ENCODE measurements around the gene ITPRIPL2.

Gene ITPRIPL2

DNA sequence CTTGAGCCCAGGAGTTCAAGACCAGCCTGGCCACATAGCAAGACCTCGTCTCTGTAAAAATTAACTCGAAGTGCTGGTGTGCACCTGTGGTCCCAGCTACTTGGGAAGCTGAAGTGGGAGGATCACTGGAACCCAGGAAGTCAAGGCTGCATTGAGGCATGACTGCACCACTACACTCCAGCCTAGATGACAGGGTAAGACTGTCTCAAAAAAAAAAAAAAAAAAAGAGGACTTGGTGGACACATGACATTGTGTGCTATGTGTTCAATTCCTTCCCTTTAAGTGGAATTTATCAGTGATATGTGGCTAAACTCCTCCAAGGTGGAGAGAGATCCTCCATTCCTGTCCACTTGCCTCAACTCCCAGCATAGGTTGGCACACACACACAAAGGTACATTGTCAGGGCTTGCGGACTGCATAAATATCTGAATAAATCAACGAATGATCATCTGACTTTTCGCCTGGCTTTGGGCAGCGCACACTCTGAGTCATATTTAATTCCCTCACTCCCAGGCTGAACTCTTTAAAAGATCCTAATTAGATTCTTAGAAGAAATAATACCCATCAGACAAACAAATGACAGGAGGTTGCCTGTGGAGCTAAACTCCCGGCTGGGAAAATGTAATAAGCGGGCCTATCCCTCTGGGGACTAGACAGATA lies 29.3 kb downstream of the ITPRIPL2 start:
- TF ChIP-seq POLR2A (IDR thresholded peaks at IDR 0.05; ENCODE audit: extremely low read depth, insufficient read length) = no peak
- no peak for TF ChIP-seq MYC (IDR thresholded peaks at IDR 0.05; ENCODE audit: low read depth, low read length)
- TF ChIP-seq, protein P1, sequence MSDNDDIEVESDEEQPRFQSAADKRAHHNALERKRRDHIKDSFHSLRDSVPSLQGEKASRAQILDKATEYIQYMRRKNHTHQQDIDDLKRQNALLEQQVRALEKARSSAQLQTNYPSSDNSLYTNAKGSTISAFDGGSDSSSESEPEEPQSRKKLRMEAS (IDR thresholded peaks at IDR 0.05; ENCODE audit: low read depth, low read length) = no peak
- TF ChIP-seq, protein P2, sequence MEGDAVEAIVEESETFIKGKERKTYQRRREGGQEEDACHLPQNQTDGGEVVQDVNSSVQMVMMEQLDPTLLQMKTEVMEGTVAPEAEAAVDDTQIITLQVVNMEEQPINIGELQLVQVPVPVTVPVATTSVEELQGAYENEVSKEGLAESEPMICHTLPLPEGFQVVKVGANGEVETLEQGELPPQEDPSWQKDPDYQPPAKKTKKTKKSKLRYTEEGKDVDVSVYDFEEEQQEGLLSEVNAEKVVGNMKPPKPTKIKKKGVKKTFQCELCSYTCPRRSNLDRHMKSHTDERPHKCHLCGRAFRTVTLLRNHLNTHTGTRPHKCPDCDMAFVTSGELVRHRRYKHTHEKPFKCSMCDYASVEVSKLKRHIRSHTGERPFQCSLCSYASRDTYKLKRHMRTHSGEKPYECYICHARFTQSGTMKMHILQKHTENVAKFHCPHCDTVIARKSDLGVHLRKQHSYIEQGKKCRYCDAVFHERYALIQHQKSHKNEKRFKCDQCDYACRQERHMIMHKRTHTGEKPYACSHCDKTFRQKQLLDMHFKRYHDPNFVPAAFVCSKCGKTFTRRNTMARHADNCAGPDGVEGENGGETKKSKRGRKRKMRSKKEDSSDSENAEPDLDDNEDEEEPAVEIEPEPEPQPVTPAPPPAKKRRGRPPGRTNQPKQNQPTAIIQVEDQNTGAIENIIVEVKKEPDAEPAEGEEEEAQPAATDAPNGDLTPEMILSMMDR (IDR thresholded peaks at IDR 0.05; ENCODE audit: low read depth, low read length) = no peak
- no peak for DNase-seq (ENCODE audit: low read depth)
- no peak overlapping the region for H3K4me3 ChIP-seq (ENCODE audit: low read depth, low read length)

DNA sequence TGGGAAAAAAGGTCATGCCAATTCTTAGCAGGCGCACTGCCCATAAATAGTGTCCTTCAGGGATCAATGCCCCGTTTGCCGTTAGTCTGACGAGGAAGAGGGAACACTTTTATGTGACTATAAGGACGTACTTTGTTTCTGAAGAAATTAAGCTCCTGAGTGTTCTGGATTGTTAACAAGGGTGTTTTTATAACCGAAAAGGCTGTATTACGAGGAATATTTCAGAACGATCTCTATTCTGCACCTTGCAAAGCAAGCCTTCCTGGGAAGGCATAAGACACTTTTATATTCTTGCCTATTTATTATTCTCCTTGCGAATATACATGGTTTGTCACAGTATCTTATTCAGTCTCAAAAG lies 29.8 kb downstream of the ITPRIPL2 start:
- no peak for DNase-seq (ENCODE audit: low read depth)
- no peak overlapping the region for H3K4me3 ChIP-seq (ENCODE audit: low read depth, low read length)
- TF ChIP-seq MYC (IDR thresholded peaks at IDR 0.05; ENCODE audit: low read depth, low read length) = no peak

DNA sequence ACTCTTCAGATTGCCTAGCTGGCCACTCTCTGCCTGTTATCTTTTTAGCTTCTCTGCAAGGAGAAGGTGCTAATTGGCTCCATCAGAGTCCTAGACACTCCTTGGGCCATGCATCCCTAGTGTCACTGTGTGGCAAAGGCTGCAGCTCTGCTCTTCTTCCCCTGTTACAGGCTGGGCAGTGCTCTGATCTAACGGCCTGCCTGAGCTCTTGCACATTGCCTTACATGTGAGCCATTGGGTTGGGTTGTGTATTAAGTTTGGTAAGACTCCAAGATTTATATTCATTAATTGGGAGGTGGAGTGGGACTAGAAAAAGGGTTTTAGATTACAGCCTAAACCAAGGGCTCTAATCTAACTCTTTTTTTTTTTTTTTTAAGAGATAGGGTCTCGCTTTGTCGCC lies 31.2 kb downstream of the ITPRIPL2 start:
- no peak overlapping the region for H3K4me3 ChIP-seq (ENCODE audit: low read depth, low read length)
- no peak for DNase-seq (ENCODE audit: low read depth)
- TF ChIP-seq MYC (IDR thresholded peaks at IDR 0.05; ENCODE audit: low read depth, low read length) (no peak), POLR2A (IDR thresholded peaks at IDR 0.05; ENCODE audit: extremely low read depth, insufficient read length) (no peak)
- TF ChIP-seq, protein P2 (IDR thresholded peaks at IDR 0.05; ENCODE audit: low read depth, low read length) = no peak
- TF ChIP-seq, protein P1 (IDR thresholded peaks at IDR 0.05; ENCODE audit: low read depth, low read length) = no peak

DNA sequence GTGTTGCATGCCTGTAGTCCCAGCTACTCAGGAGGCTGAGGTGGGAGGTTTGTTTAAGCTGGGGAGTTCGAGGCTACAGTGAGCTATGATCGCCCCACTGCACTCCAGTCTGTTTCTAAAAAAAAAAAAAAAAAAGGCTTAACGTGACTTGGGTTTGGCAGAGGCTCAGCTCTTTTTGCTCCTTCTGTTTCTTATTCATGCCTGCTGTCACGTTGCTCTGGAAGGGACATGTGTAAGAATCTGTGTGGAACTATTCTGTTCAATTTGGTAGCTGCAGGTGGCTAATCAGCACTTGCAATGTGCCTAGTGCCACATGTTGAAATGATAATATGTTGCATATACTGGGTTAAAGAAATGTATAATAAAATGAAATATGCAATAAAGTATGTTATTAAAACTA lies 33.4 kb downstream of the ITPRIPL2 start:
- no peak for TF ChIP-seq MYC (IDR thresholded peaks at IDR 0.05; ENCODE audit: low read depth, low read length)
- TF ChIP-seq, protein P2 (IDR thresholded peaks at IDR 0.05; ENCODE audit: low read depth, low read length) = no peak
- TF ChIP-seq, protein P1 (IDR thresholded peaks at IDR 0.05; ENCODE audit: low read depth, low read length) = no peak
- no peak for TF ChIP-seq POLR2A (IDR thresholded peaks at IDR 0.05; ENCODE audit: extremely low read depth, insufficient read length)
- no peak for DNase-seq (ENCODE audit: low read depth)
- H3K4me3 ChIP-seq (ENCODE audit: low read depth, low read length) = no peak overlapping the region

DNA sequence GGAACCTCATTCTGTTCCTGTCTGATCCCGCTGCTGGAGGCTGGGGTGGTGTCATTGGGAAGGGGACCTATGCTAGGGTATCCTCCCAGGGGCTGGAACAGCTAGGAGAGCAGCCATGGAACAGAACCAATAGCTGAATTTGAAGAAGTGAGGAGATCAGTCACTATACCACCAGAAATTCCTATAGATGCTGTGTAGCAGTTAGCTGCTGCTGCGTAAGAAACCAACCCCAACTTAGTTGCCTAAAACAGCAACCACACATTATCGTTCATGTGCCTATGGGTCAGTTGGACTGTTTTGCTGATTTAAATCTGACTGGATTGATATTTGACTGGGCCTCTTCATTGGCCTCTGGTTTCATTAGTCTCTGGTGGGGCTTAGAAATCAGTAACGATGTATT lies 33.9 kb downstream of the ITPRIPL2 start:
- TF ChIP-seq, protein P2 (IDR thresholded peaks at IDR 0.05; ENCODE audit: low read depth, low read length) = no peak
- TF ChIP-seq MYC (IDR thresholded peaks at IDR 0.05; ENCODE audit: low read depth, low read length) (no peak), POLR2A (IDR thresholded peaks at IDR 0.05; ENCODE audit: extremely low read depth, insufficient read length) (no peak)
- TF ChIP-seq, protein P1 (IDR thresholded peaks at IDR 0.05; ENCODE audit: low read depth, low read length) = no peak
- no peak overlapping the region for H3K4me3 ChIP-seq (ENCODE audit: low read depth, low read length)
- DNase-seq (ENCODE audit: low read depth) = no peak

DNA sequence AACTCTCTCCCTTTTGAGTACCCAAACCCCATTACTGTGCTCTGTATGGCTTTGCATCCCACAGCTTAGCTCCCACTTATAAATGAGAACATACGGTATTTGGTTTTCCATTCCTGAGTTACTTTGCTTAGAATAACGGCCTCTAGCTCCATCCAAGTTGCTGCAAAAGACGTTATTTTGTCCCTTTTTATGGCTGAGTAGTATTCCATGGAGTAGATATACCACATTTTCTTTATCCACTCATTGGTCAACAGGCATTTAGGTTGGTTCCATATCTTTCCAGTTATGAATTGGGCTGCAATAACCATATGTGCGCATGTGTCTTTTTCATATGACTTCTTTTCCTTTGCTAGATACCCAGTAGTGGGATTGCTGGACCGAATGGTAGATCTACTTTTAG lies 34.4 kb downstream of the ITPRIPL2 start:
- no peak overlapping the region for H3K4me3 ChIP-seq (ENCODE audit: low read depth, low read length)
- no peak for DNase-seq (ENCODE audit: low read depth)
- TF ChIP-seq, protein P2 (IDR thresholded peaks at IDR 0.05; ENCODE audit: low read depth, low read length) = no peak
- no peak for TF ChIP-seq MYC (IDR thresholded peaks at IDR 0.05; ENCODE audit: low read depth, low read length)
- TF ChIP-seq POLR2A (IDR thresholded peaks at IDR 0.05; ENCODE audit: extremely low read depth, insufficient read length) = no peak
- TF ChIP-seq, protein P1 (IDR thresholded peaks at IDR 0.05; ENCODE audit: low read depth, low read length) = no peak

All from NB4 (cell line).